B cell (primary cell): ENCODE data around the gene LAMA2. TPM values are rescaled to one million over a fixed set of nuclear protein-coding genes. Genes with fewer than 3 reads are reported as not detected.

Source experiments
- ATAC-seq: fragments of 200-7000 bp; cut with Tn5 transposase; one replicate; pipeline ENCODE4 v1.10.0; 2021; ENCODE audit warnings: low read depth, mild to moderate bottlenecking, moderate number of reproducible peaks, moderate library complexity
- CTCF ChIA-PET: fragments of 350-600 bp; sonication (Branson Sonifier 250); formaldehyde crosslinking; loops from one replicate; lab custom pipeline; 2021; ENCODE audit warnings: antibody characterized with exemption, inconsistent platforms; lab: Charles Lee
- POLR2A ChIA-PET: fragments of 350-600 bp; sonication (Branson Sonifier 250); formaldehyde crosslinking; loops from one replicate; lab custom pipeline; 2021; ENCODE audit warnings: antibody characterized with exemption; lab: Charles Lee
- DNase-seq: peaks from one replicate; pipeline ENCODE4 v3.0.0; 2013
- H2AFZ ChIP-seq: 2 replicates; pipeline ENCODE4 v1.6.1; 2012; ENCODE audit warnings: mild to moderate bottlenecking, low read depth, low read length; ENCODE audit not compliant: insufficient read depth, poor library complexity, severe bottlenecking
- H3K27ac ChIP-seq, 2 donors: 1 replicate in 1 of 2; 2 replicates in 1 of 2; pipeline ENCODE4 v1.5.1; 2012 to 2013; ENCODE audit warnings: low read length in 2 of 2, mild to moderate bottlenecking in 2 of 2, moderate library complexity in 1 of 2
- H3K27me3 ChIP-seq, 4 experiments: fragments of 200-600 bp in 1 of 4; sonication (generic) in 1 of 4; replicated peaks in 1 of 4; 1 replicate in 2 of 4; 2 replicates in 2 of 4; pipeline versions ENCODE4 v1.6.1 to v1.7.0; 2013 to 2016; ENCODE audit warnings: low read length in 3 of 4, mild to moderate bottlenecking in 2 of 4, mixed read lengths in 1 of 4, moderate library complexity in 1 of 4; ENCODE audit not compliant: insufficient read depth in 4 of 4, control insufficient read depth in 3 of 4; ENCODE audit errors: control extremely low read depth in 1 of 4
- H3K36me3 ChIP-seq, 2 experiments: replicated peaks in 1 of 2; 1 replicate in 1 of 2; 2 replicates in 1 of 2; pipeline versions ENCODE4 v1.6.1 to v1.7.1; 2013; ENCODE audit warnings: low read length in 1 of 2; ENCODE audit not compliant: insufficient read depth in 2 of 2, control insufficient read depth in 1 of 2; ENCODE audit errors: control extremely low read depth in 1 of 2, extremely low read depth in 1 of 2
- H3K4me1 ChIP-seq, 2 donors: fragments of 200-600 bp in 1 of 2; sonication (generic) in 1 of 2; 1 replicate in 1 of 2; 2 replicates in 1 of 2; pipeline versions ENCODE4 v1.5.1 to v1.6.1; 2013 to 2017; ENCODE audit warnings: low read length in 2 of 2; ENCODE audit not compliant: control insufficient read depth in 2 of 2, insufficient read depth in 2 of 2
- H3K4me2 ChIP-seq: replicated peaks from 2 replicates; pipeline ENCODE3; 2012; ENCODE audit warnings: mild to moderate bottlenecking, low read depth, low read length; ENCODE audit not compliant: poor library complexity, severe bottlenecking
- H3K4me3 ChIP-seq, 5 experiments: fragments of 200-600 bp in 1 of 5; sonication (generic) in 1 of 5; 1 replicate in 3 of 5; 2 replicates in 2 of 5; pipeline versions ENCODE4 v1.5.1 to v1.7.0; 2011 to 2016; ENCODE audit warnings: low read length in 4 of 5, mild to moderate bottlenecking in 4 of 5, low read depth in 2 of 5, control low read depth in 1 of 5, moderate library complexity in 1 of 5; ENCODE audit not compliant: insufficient read depth in 1 of 5; ENCODE audit errors: control extremely low read depth in 1 of 5, extremely low read depth in 1 of 5
- H3K79me2 ChIP-seq: fragments of 200-600 bp; sonication (generic); one replicate; pipeline ENCODE4 v1.6.0; 2016; ENCODE audit warnings: low read length; ENCODE audit not compliant: control insufficient read depth, insufficient read depth
- H3K9ac ChIP-seq: fragments of 200-600 bp; sonication (generic); 2 replicates; pipeline ENCODE4 v1.6.1; 2017; ENCODE audit warnings: mild to moderate bottlenecking, low read length, moderate library complexity
- H3K9me3 ChIP-seq, 3 donors: one replicate each; pipeline versions ENCODE4 v1.6.1 to v1.7.1; 2013; ENCODE audit warnings: low read length in 2 of 3; ENCODE audit not compliant: control insufficient read depth in 2 of 3, insufficient read depth in 1 of 3; ENCODE audit errors: control extremely low read depth in 1 of 3
- H4K20me1 ChIP-seq: 2 replicates; pipeline ENCODE4 v1.6.0; 2012; ENCODE audit warnings: mild to moderate bottlenecking, low read length; ENCODE audit not compliant: insufficient read depth, control insufficient read depth, poor library complexity, severe bottlenecking
- H3K27ac Mint-ChIP-seq: one replicate; pipeline ENCODE4 v1.8.0; 2021; ENCODE audit warnings: mixed read lengths
- H3K27me3 Mint-ChIP-seq: one replicate; pipeline ENCODE4 v1.8.0; 2021; ENCODE audit warnings: mixed read lengths
- H3K4me1 Mint-ChIP-seq: one replicate; pipeline ENCODE4 v1.8.0; 2021; ENCODE audit warnings: mixed read lengths
- H3K4me3 Mint-ChIP-seq: one replicate; pipeline ENCODE4 v1.8.0; 2021; ENCODE audit warnings: mixed read lengths
- H3K9me3 Mint-ChIP-seq: one replicate; pipeline ENCODE4 v1.8.0; 2022; ENCODE audit warnings: mixed read lengths; ENCODE audit not compliant: insufficient read depth
- EZH2 ChIP-seq: IDR thresholded peaks from 2 replicates; pipeline ENCODE4 v1.6.1; 2012; ENCODE audit warnings: borderline replicate concordance, low read depth, mild to moderate bottlenecking, moderate library complexity, low read length; ENCODE audit not compliant: insufficient read depth, poor library complexity, severe bottlenecking
- WGBS: methylation state at CpG from one replicate; pipeline ENCODE4 v1.1.5; 2013; ENCODE audit warnings: missing lambda C conversion rate; ENCODE audit not compliant: insufficient coverage; 5-methylcytosine and 5-hydroxymethylcytosine counted together
- intact Hi-C: fragments of 100-400 bp; cut with micrococcal nuclease; formaldehyde crosslinking; loops from one replicate; pipeline ENCODE4 v1.10.0; 2022
- polyA plus RNA-seq: library from polyadenylated mRNA; depleted of rRNA; stranded (reverse); fragments of >200 nt; gene quantifications from 2 replicates; pipeline ENCODE4 v1.2.3, GENCODE V29; 2012
- total RNA-seq, 2 donors: library from RNA; stranded (reverse); fragments of 120-200 nt in 1 of 2; gene quantifications; 1 replicate in 1 of 2; 2 replicates in 1 of 2; pipeline versions ENCODE4 v1.2.3 to v1.2.4, GENCODE V29; 2013 to 2022
- TF ChIP-seq, protein P1 (sequence below): fragments of 200-600 bp; IDR thresholded peaks from one replicate; pipeline ENCODE4 v1.8.0; 2022; ENCODE audit warnings: antibody characterized with exemption, mild to moderate bottlenecking

LAMA2 gene
- total and polyA plus RNA-seq, 2 donors (not counting 1 experiment from before 2014, with no cell fraction given): 0.16 TPM; not detected in 1

GRCh38 chr6:129238991-129239390 is 356.1 kb downstream of the LAMA2 start:
- intact Hi-C loops: no loop called here
- ChIA-PET POLR2A (no interaction called here), CTCF (interaction anchor here (1.9 to 2.5 kb wide), 2 partner anchors 11 to 13 kb away, joined by 4 to 9 read pairs; no protein-coding TSS in a partner anchor)
- no peaks in the 10 kb centered on the region for H4K20me1 ChIP-seq
- WGBS: no CpG with 5 or more reads among the region's 1 CpG
- H3K4me1 ChIP-seq: peaks cover 5 to 15% of the 10 kb centered on the region in 2 donors
- DNase-seq (no peak), ATAC-seq (no peak)
- no peak overlapping the region for H3K4me2 ChIP-seq
- H3K36me3 ChIP-seq: no peaks in the 10 kb centered on the region
- no peak overlapping the region for H3K27ac Mint-ChIP-seq
- H3K9me3 Mint-ChIP-seq: no peaks in the 10 kb centered on the region
- H3K4me3 Mint-ChIP-seq: no peak overlapping the region
- peaks cover 16% of the 10 kb centered on the region for H3K4me1 Mint-ChIP-seq
- no peaks in the 10 kb centered on the region for H3K27me3 Mint-ChIP-seq
- H3K9me3 ChIP-seq: no peaks in the 10 kb centered on the region
- H3K79me2 ChIP-seq: no peaks in the 10 kb centered on the region
- H3K9ac ChIP-seq: no peak overlapping the region
- TF ChIP-seq EZH2: no peak
- TF ChIP-seq, protein P1, sequence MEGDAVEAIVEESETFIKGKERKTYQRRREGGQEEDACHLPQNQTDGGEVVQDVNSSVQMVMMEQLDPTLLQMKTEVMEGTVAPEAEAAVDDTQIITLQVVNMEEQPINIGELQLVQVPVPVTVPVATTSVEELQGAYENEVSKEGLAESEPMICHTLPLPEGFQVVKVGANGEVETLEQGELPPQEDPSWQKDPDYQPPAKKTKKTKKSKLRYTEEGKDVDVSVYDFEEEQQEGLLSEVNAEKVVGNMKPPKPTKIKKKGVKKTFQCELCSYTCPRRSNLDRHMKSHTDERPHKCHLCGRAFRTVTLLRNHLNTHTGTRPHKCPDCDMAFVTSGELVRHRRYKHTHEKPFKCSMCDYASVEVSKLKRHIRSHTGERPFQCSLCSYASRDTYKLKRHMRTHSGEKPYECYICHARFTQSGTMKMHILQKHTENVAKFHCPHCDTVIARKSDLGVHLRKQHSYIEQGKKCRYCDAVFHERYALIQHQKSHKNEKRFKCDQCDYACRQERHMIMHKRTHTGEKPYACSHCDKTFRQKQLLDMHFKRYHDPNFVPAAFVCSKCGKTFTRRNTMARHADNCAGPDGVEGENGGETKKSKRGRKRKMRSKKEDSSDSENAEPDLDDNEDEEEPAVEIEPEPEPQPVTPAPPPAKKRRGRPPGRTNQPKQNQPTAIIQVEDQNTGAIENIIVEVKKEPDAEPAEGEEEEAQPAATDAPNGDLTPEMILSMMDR: no peak
- H3K27me3 ChIP-seq: no peaks in the 10 kb centered on the region
- no peak overlapping the region for H2AFZ ChIP-seq
- H3K27ac ChIP-seq: no peak overlapping the region
- no peak overlapping the region for H3K4me3 ChIP-seq

DNA sequence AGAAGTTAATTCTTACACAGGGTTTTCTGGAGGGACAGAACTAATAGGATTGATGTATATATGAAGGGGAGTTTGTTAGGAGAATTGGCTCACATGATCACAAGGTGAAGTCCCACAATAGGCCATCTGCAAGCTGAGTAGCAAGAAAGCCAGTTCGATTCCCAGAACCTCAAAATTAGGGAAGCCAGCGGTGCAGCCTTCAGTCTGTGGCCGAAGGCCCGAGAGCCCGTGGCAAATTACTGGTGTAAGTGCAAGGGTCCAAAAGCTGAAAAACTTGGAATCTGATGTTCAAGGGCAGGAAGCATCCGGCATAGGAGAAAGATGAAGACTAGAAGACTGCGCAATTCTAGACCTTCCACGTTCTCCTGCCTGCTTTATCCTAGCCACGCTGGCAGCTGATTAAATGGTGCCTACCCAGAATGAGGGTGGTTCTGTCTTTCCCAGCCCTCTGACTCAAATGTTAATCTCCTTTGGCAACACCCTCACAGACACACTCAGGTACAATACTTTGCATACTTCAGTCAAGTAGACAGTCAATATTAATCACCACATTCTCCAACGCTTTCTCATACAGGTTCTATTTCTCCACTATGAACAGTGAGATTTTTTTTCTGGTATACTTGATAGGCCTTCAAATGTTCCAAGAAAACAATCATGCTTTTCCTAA is 357.0 kb downstream of the LAMA2 start:
- POLR2A ChIA-PET: no interaction called here

More for the DNA sequence above, 357.0 kb downstream of the LAMA2 start:
- H2AFZ ChIP-seq: no peak overlapping the region
- H3K4me3 ChIP-seq: no peak overlapping the region
- H3K9me3 ChIP-seq: no peaks in the 10 kb centered on the region
- no peak overlapping the region for H3K4me3 Mint-ChIP-seq
- no peak overlapping the region for H3K27ac Mint-ChIP-seq
- H3K9me3 Mint-ChIP-seq: no peaks in the 10 kb centered on the region
- H3K4me2 ChIP-seq: no peak overlapping the region
- H3K27ac ChIP-seq: no peak overlapping the region
- H3K4me1 ChIP-seq: peaks cover 4 to 11% of the 10 kb centered on the region in 2 donors
- 94% methylated on average over 9 of the region's 10 CpGs for whole genome bisulfite sequencing
- no peaks in the 10 kb centered on the region for H3K27me3 ChIP-seq
- no peak for TF ChIP-seq EZH2
- TF ChIP-seq, protein P1: no peak
- DNase-seq (no peak), ATAC-seq (no peak)
- H3K4me1 Mint-ChIP-seq: peaks cover 13% of the 10 kb centered on the region
- CTCF ChIA-PET: interaction anchor here (1.9 to 2.5 kb wide), 2 partner anchors 10 to 12 kb away, joined by 4 to 9 read pairs; no protein-coding TSS in a partner anchor
- no peaks in the 10 kb centered on the region for H4K20me1 ChIP-seq
- no peak overlapping the region for H3K9ac ChIP-seq
- no peaks in the 10 kb centered on the region for H3K36me3 ChIP-seq
- H3K79me2 ChIP-seq: no peaks in the 10 kb centered on the region
- no peaks in the 10 kb centered on the region for H3K27me3 Mint-ChIP-seq
- intact Hi-C loops: no loop called here
